Activated CD4-positive, CD25-positive, alpha-beta regulatory T cell treated with anti-CD3 and anti-CD28 coated beads, Interleukin-2, amount 50 U/mL, for 72 hours (primary cell): ENCODE measurements around the gene TRIM2.
"Not testable (repeated sequence)": the region's sequence is repeated elsewhere in the genome, so short reads cannot be mapped to it uniquely, and the experiment has no call there.

Source experiments
- DNase-seq: peaks from one replicate; pipeline ENCODE4 v3.0.0; 2021

Gene TRIM2

DNA sequence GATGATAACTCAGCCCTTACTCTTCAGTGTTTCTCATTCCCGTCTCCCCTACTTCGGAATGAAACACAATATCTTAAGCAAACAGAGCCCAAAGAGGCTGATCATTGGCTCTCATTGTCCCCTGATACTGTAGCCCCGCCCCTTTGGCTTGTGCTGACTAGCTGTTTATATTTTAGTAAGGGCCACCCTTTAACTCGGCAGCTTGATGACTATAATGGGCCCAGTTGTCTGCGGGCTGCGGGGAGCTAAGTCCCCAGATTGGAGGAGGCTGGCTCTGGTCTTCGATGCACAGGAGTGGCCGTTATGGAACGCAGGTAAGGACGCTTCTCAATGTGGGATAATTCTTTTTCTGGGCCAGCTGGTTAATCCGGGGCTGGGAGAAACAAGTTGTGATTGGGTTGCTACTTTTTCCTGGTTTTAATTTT is at the start of gene TRIM2:
Gene TRIM2 (plus strand): TSS at position 197 of the 425 bp plus-strand sequence. CDS start 88 bp downstream, at position 285.
- DNase-seq = no peak

DNA sequence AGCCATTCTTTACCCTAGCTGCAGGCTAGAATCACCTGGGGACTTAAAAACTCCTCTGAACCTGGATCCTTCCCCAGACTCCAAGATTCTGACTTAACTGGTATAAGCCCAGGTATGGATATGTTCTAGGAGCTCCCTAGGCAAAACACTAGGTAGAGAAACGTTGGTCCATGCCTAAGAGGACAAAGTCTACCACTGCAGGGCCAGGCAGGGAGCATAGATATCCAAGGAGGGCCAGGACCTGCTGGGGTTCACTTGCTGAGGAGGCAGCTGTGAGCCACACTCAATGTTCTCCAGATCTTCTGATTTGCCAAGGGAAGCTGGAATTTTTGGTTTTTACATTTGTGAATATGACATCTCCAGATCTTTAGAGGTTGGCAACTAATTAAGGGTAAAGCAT is 48.6 kb upstream of the TRIM2 start:
- DNase-seq = no peak

DNA sequence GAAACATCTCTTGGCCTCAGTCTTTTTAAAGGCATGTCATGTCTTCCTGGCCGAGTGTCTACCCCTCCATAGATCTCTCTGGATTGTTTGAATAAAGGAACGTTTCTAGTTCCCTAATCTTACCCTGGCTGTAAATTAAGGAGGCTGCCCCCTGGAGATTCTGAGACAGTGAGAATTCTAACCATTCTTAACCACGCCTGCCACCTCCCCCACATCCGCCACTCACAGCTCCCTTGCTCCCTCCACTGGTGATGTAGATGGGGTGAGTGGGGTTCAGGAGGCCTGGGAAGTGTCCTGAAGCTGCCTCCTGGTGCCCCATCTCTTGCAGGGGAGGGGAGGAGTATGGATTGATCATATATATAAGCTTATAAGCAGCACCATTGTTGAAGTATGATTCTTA is 48.0 kb upstream of the TRIM2 start:
- DNase-seq = no peak

DNA sequence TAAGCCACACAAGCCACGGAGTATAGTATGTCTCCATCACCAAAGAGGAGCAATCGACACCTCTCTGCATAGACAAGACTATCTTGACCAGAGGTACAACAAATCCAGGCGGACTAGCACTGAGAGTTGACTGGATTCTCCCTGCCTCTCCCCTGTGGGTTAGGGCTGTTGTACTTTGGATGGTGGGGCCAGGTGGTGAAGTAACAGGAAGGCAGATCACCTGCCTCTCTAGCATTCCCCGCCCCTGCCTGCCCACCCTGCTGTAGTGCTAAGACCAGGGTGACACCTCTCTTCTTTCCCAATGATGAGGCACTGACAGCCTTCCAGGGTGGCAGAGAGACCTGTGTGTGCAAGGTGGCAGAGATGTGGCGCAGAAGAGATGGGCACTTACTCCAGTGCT is 47.5 kb upstream of the TRIM2 start:
- no peak for DNase-seq

DNA sequence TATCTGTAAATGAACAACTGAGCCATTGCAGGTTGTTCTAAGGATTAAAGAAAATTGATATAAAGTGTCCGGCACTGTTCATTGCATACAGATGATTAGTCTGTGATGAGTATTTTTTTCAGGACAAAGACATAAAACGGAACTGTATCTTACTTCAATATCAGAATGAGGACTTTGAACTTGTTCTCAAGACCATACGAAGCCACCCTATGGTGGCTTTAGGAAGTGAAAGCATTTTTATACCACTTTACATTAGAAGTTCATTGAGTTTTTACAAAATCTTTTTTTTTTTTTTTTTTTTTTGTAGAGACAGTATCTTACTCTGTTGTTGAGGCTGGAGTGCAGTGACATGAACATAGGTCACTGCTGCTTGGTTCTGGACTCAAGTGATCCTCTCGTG is 45.2 kb upstream of the TRIM2 start:
- no peak for DNase-seq

DNA sequence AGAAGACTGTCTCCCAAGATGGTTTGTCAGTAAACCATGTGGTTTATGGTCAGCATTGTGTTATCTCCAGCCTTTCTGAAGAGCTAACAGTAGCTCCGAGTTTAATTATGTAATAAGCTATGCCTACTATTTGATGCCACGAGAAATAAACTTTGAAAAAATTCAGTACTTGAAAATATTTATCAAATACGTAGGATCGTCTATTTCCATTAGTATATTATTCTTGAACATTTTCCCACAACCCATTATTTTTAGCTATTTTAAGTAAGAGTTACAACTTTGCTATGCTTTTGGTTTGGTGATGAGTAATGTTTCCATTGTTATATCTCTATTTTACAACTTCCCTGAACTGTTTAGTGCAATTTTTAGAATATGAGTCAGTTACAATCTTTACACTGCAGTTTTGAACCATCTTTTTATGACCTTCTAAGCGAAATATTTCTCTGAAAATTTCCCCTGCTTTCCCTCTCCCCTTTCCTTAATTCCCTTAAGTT is 44.5 kb upstream of the TRIM2 start:
- no peak for DNase-seq

DNA sequence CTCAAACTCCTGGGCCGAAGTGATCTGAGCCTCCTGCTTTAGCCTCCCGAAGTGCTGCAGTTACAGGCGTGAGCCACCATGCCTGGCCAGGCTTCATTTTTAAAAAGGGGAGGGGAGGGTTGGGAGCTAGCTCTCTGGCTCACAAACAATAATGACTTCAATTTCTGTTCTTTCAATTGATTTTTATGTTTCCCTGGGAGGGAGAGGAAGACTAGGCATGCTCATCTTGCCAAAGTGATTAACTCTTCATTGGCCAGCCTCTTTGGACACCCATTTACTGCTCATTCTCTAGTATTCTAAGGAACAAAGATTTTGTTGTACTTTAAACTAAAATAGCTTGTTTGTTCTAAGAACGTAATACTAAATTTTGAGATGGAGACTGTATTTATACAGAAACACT is 43.4 kb upstream of the TRIM2 start:
- DNase-seq = no peak

DNA sequence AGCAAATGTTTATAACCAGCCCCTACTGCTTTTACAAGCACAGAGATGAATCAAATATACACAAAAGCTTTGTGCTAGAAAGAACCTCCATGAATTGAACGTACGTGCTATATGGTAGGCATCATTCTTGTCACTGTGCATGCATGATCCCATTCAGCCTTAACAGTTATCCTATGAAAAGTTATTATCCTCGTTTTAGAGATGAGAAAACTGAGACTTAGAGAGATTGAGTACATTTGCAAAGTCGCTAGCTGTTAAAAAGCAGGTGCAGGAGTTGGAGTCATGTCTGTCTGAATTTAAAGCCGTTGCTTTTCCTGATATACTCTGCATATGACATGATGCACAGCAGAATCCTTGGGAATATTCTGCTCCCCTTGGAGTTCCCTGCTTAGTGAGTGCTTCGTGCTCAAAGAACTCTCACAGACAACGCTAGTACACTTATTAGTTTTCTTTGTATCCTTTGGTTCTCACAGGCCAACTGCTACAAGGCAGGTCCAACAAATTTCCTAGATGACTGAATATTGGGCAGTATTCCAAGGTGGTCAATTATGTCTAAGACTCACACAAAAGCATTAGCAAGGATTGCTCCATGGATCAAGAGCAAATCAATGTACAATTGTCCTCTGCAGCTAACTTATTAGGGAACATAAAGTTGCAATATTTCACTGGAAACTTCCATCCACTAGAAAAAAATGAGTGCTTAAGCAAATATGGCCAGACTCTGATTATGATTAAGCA is 42.8 kb upstream of the TRIM2 start:
- no peak for DNase-seq

DNA sequence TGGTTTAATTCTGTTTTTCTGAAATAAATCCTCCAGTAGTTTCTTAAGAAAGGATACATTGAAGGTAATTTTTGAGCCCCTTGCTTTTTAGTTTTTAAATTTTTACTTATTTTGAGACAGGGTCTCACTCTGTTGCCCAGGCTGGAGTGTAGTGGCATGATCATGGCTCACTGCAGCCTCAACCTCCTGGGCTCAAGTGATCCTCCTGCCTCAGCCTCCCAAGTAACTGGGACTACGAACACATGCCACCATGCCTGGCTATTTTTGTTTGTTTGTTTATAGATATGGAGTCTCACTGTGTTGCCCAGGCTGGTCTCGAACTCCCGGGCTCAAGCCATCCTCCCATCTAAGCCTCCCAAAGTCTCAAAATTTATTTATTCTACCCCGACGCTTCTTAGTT is 39.0 kb upstream of the TRIM2 start:
- DNase-seq = not testable (repeated sequence)

DNA sequence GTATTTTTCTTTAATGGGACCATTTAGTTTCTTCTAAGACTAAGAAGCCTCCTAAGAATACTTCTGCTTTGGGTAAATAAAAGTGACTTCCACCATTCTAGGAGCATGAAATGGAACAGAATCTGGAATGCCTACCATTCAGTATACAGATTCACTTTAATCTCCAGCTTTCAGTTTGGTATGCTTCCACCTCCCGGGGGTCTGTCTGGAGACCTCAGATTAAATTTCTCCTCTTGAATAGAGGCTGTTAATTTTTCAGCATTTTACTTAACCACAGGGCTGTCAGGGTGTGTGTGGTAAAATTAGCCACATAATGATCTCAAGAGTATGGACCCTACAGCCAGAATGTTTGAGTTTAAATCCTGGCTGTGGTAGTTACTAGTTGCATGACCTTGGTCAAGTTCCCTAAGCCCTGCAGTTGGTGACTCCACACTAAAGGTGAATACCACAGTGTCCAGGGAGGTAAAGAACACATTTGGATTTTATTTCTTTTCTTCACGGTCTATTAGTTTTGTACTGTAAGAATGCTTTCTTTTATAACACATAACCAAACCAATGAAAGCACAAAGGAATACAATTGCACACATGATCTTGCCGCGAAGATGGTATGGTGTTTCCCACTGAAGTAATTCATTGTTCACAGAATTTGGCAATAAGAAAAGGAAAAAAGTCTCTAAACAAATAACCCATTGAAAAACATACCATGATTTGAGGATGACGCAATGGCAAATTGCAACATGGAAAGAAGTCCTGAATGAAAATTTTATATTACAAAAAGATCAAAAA is 37.3 kb upstream of the TRIM2 start:
- no peak for DNase-seq

DNA sequence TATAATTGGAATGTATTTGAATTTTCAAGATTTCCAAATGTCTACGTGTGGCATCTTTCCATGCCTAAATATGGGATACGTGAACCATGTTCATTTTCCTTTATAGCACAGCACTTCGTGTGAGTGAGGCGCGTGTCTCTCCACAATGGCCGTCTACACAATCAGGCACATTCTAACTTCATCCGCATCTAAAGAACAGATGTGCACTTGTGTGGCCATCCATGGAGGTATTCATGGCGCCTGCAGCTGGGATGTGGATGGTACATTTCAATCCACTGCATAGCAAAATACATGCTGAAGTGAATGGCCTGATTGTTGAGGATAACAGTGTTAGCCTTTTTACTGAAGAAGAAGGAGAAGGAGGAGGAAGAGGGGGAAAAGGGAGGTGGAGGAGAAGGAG is 34.5 kb upstream of the TRIM2 start:
- no peak for DNase-seq

DNA sequence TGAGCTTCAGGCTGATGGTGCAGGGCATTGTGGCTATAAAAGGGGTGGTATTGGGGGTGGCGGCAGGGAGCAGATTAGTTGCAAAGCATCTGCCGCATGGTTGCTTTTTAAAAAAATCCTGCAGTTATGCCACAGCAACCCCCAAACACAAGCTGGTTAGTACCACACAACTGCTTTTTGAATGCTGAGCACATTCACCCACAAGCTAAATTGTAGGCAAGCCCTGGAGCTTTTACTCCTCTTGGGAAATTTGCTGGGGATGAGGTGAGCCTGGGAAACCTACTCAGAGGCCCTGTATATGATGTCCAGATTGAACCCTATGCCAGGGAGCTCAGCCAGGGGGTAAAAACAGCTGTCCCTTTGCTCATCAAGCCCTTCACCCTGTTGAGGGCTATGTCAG is 33.8 kb upstream of the TRIM2 start:
- no peak for DNase-seq

DNA sequence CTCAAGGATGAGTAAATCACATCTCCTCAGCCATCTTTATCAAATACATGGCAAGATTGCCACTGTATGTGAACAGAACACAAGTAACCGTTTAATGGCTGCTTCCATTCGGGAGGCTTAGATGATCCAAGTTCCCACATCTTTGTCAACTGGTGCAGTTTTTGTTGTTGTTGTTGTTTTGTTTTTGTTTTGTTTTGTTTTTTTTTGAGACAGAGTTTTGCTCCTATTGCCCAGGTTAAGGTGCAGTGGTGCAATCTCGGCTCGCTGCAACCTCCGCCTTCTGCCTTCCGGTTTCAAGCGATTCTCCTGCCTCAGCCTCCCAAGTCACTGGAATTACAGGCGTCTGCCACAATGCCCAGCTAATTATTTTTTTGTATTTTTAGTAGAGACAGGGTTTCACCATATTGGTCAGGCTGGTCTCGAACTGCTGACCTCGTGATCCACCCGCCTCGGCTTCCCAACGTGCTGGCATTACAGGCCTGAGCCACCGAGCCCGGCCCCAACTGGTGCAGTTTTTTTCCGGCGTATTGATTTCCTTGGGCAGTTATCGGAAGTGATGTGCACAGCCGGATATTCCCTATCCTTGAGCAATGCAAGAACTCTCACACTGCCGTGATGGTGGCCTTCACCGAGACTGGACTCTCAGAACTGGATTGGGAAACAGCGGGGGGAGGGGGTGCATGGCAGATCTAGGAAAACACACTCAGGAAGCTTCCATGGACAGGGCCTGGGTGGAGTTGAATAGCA is 29.2 kb upstream of the TRIM2 start:
- no peak for DNase-seq

DNA sequence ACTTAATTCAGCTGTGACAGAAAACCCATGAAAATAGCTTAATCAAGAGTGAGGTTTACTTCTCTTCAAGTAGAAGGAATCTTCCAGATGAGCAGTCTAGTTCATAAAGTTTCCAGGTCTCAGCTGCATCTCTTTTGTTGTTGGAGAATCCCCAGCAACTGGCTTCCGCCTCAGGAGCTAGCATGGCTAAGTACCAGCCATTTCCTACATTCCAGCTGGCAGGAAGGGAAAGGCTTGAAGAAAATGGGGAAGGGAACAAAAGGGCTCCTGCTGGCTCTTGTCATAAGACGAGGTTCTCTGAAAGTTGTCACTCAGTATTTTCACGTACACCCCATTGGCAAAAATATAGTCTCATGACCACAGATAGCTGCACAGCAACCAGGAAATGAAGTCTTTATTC is 27.3 kb upstream of the TRIM2 start:
- no peak for DNase-seq

DNA sequence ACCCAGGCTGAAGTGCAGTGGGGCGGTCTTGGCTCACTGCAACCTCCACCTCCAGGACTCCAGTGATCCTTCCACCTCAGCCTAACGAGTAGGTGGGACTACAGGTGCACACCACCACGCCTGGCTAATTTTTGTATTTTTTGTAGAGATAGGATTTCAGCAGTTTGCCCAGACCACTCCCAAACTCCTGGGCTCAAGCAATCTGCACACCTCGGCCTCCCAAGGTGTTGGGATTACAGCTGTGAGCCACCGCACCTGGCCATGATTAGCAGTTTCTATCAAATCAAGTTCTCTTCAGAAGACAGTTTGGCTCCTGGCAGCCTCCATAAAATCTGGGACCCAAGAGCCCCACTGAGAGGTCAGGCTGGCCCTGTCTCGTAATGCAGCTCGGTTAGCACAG is 26.4 kb upstream of the TRIM2 start:
- no peak for DNase-seq

DNA sequence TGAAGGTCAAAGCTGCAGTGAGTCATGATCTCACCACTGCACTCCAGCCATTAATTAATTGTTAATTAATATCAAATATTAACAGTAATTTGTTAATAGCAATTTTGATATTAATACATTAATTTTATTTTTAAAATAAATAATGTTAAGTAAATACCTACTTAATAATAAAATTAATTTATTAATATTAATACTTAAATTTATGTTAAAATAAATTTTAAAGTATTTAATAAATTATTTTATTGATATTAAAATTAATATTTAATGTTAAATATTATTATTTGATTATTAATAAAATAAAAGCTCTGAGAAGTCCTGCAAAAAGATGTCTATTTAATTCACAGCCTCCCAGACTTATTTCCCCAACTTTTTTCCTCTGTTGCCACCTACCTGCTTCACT is 25.1 kb upstream of the TRIM2 start:
- no peak for DNase-seq

DNA sequence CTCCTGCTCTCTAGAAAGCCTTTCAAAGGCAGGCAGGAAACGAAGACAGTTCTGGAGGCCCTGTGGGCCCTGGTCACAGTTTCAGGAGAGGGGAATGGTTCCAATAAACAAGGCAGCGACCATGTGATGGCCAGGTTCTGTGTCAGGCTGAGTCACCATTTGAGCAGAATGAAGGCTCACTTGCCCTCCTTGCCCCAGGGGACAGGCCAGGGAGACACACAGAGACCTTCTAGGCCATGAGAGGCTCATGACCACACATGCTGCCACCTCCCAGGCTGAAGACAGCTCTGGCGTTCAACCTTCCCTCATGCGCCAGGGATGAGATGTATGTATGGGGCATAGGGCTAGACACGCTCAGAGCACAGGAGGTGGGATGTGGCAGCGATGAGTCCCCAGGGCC is 22.9 kb upstream of the TRIM2 start:
- DNase-seq = no peak

DNA sequence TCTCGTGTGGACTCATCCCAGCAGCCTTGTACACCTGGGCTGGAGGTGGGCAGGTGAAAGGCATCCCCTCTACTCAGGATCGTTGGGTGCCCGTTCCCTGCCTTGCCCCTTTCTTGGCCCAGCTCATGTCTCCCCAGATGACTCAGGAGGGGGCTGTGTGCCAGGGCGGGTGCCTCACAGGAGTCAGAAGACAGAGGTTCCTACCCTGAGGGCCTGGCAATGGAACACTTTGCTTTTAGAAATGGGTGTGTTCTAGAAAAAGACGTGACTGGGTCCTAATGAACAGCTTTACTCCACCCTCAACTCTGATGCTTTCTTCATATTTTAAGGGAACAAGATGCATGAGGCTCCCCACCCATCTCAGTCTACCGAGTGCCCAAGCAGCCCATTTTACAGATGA is 22.5 kb upstream of the TRIM2 start:
- DNase-seq = no peak

DNA sequence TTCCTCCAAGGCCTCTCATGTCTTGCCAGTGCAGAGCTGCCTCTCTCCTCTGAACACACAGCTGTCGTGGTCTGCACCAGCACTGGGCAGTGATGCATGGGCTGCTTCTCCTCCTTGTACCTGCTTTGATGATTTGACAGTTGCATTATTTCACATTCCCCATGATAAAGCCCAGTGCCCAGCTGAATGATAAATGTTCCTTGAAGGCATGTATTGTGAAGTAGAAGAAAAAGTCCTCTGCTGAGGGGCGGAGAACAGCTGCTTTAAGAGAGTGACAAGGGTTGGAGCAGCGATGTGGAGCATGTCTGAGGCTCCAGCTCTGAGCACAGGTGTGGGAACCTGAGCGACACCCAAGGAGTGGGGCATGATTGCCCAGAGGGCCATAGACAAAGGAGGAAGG is 21.1 kb upstream of the TRIM2 start:
- DNase-seq = no peak

DNA sequence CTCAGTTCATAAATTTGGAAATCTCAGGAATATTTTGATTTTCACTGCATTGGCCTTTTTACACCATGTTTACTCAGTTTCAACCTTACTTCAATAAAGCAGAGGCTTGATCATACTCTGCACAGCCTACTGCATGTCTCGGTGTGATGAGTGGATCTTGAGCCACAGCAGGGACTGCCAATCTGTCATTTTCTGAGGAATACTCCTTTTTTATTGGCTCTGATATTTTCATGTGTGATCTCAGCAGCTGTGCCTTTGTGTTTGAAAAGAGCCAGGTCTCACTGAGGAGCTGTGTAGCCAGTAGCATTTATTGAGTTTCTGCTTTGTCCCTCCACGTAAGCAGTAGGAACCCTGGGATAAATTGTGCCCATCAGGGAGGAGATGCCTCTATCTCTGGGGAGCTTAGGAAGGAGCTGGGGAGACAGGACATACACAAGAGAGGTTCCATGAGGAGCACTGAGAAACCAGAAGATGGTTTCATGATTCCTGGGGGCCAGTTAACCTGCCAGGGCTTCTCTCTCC is 18.9 kb upstream of the TRIM2 start:
- DNase-seq = no peak

DNA sequence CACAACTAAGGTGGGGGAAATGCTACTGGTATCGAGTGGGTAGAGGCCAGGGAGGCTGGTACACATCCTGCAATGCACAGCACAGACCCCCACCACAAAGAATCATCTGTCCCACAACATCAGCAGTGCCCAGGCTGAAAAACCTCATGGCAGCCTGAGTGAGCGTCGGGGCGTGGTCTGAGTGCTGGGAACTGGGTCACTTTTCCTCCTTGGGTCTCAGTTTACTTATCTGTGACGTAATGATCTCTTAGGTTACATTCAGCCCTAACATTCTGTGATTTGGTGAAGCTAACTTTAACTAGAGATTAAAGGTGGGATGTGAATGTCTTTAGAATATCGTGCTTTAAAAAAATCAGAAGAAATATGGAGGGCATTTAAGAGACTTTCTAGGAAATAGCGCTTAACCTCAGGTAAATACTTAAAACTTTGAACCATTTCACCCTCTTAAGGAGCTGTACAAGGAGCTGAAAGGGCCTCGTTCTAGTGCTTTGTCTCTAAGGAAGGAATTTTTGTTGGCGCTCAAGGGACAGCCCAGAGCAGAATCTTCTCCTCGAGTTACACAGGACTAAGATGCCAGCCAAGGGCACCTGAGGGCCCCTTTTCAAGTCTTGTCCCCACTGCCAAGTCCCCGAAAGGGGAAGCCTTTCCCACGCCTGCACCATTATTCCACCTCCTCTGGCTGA is 18.1 kb upstream of the TRIM2 start:
- no peak for DNase-seq

DNA sequence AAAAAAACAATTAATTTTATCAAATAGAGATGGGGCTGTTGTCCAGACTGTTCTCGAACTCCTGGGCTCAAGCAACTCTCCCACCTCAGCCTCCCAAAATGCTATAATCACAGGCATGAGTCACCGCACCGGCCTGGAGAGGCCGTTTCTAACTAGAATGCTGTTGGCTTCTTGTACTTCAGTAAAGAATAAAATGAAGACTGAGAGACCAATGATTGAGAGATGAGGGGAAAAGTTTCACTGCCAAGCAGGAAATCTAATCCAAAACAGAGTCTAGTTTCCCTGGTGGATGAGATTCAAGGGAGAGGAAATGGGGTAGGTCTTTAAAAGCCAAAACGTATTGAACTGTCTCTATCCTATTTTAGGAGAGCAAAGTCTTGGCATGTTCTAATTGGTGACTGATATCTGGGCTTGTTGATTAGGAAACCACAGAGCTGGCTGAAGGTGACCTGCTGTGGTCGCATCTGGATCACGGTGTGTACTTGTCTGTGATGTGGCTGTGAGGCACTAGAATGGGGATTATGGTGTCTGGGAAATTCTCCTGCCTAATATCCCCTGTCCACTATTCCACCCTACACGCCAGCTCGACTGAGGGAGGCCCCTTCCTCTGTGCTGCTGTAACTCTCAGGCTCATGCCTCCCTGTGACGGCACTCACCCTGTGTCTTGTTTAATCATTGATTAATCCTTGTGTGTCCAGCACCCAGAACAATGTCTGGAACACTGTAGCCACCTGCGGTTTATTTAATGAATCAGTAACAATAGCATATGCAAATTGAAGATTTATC is 15.0 kb upstream of the TRIM2 start:
- no peak for DNase-seq
